Transverse colon (tissue), 3 donors: ENCODE data around the gene RERE.

Experiments
- POLR2A ChIP-seq: fragments of 450-650 bp; IDR thresholded peaks from one replicate; pipeline ENCODE4 v1.6.1; 2016; ENCODE audit warnings: antibody characterized with exemption, mild to moderate bottlenecking, moderate library complexity
- TF ChIP-seq, protein P1 (sequence below), 5 experiments: fragments of 200-600 bp in 3 of 5; fragments of 450-650 bp in 2 of 5; sonication (generic) in 3 of 5; IDR thresholded peaks; 1 replicate in 2 of 5; 2 replicates in 3 of 5; pipeline ENCODE4 v1.5.1; 2016 to 2017; ENCODE audit warnings: antibody characterized with exemption in 5 of 5, inconsistent platforms in 3 of 5, mild to moderate bottlenecking in 2 of 5, moderate library complexity in 1 of 5

- TF ChIP-seq, protein P1, sequence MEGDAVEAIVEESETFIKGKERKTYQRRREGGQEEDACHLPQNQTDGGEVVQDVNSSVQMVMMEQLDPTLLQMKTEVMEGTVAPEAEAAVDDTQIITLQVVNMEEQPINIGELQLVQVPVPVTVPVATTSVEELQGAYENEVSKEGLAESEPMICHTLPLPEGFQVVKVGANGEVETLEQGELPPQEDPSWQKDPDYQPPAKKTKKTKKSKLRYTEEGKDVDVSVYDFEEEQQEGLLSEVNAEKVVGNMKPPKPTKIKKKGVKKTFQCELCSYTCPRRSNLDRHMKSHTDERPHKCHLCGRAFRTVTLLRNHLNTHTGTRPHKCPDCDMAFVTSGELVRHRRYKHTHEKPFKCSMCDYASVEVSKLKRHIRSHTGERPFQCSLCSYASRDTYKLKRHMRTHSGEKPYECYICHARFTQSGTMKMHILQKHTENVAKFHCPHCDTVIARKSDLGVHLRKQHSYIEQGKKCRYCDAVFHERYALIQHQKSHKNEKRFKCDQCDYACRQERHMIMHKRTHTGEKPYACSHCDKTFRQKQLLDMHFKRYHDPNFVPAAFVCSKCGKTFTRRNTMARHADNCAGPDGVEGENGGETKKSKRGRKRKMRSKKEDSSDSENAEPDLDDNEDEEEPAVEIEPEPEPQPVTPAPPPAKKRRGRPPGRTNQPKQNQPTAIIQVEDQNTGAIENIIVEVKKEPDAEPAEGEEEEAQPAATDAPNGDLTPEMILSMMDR (IDR thresholded peaks at IDR 0.05), result no peak
- TF ChIP-seq POLR2A, result no peak
These were observed 399.8 kb downstream of the RERE start for GRCh38 chr1:8417625-8418024.
